MM.1S (cell line): ENCODE data around the gene ANTXR1.

Source experiments
- DNase-seq: peaks from one replicate; pipeline ENCODE4 v3.0.0-alpha.2; 2015
- H2AFZ ChIP-seq: fragments of 300-600 bp; sonication (generic); 2 replicates; pipeline ENCODE4 v1.6.0; 2016; ENCODE audit warnings: antibody characterized with exemption, low read length
- H3F3A ChIP-seq: fragments of 300-600 bp; sonication (generic); 2 replicates; pipeline ENCODE4 v1.6.1; 2016; ENCODE audit warnings: mild to moderate bottlenecking, antibody characterized with exemption, low read length, moderate library complexity, mixed read lengths; ENCODE audit not compliant: insufficient read depth
- H3K27ac ChIP-seq: fragments of 300-600 bp; sonication (generic); 2 replicates; pipeline ENCODE4 v1.5.1; 2016; ENCODE audit warnings: mild to moderate bottlenecking, low read length
- H3K27me3 ChIP-seq: fragments of 300-600 bp; sonication (generic); replicated peaks from 2 replicates; pipeline ENCODE4 v1.6.0; 2016; ENCODE audit warnings: low read length; ENCODE audit not compliant: insufficient read depth
- H3K36me3 ChIP-seq: fragments of 300-600 bp; sonication (generic); replicated peaks from 2 replicates; pipeline ENCODE4 v1.6.1; 2016; ENCODE audit warnings: mild to moderate bottlenecking, low read length, mixed read lengths; ENCODE audit not compliant: insufficient read depth
- H3K4me1 ChIP-seq: fragments of 300-600 bp; sonication (generic); 2 replicates; pipeline ENCODE4 v1.6.1; 2016; ENCODE audit warnings: low read length, mixed read lengths
- H3K4me2 ChIP-seq: fragments of 300-600 bp; sonication (generic); 2 replicates; pipeline ENCODE4 v1.6.0; 2016; ENCODE audit warnings: low read depth, low read length
- H3K4me3 ChIP-seq: fragments of 300-600 bp; sonication (generic); 2 replicates; pipeline ENCODE4 v1.5.1; 2016; ENCODE audit warnings: low read length, mixed read lengths
- H3K79me2 ChIP-seq: fragments of 300-600 bp; sonication (generic); 2 replicates; pipeline ENCODE4 v1.6.1; 2016; ENCODE audit warnings: mixed run types, low read length, mixed read lengths
- H3K9ac ChIP-seq: fragments of 300-600 bp; sonication (generic); 2 replicates; pipeline ENCODE4 v1.6.1; 2016; ENCODE audit warnings: low read length, mixed read lengths
- H3K9me2 ChIP-seq: fragments of 300-600 bp; sonication (generic); replicated peaks from 2 replicates; pipeline ENCODE4 v1.6.1; 2016; ENCODE audit warnings: mild to moderate bottlenecking, low read length, mixed read lengths; ENCODE audit not compliant: insufficient read depth
- H3K9me3 ChIP-seq: fragments of 300-600 bp; sonication (generic); replicated peaks from 2 replicates; pipeline ENCODE4 v1.6.1; 2016; ENCODE audit warnings: mild to moderate bottlenecking, low read length, mixed read lengths; ENCODE audit not compliant: insufficient read depth
- H4K20me1 ChIP-seq: fragments of 300-600 bp; sonication (generic); 2 replicates; pipeline ENCODE4 v1.6.1; 2016; ENCODE audit warnings: mild to moderate bottlenecking, low read length, moderate library complexity, mixed read lengths; ENCODE audit not compliant: insufficient read depth
- EZH2 ChIP-seq: fragments of 300-600 bp; sonication (generic); optimal IDR thresholded peaks from 2 replicates; pipeline ENCODE3; 2017; ENCODE audit warnings: low read depth, mild to moderate bottlenecking, antibody characterized with exemption, low read length, mixed read lengths
- EZH2phosphoT487 ChIP-seq: fragments of 300-600 bp; sonication (generic); IDR thresholded peaks from 2 replicates; pipeline ENCODE4 v1.6.1; 2018; ENCODE audit warnings: antibody characterized with exemption, low read length
- TF ChIP-seq, protein P1 (sequence below): fragments of 300-600 bp; sonication (generic); IDR thresholded peaks from 2 replicates; pipeline ENCODE4 v1.5.1; 2016; ENCODE audit warnings: antibody characterized with exemption, low read length, mixed read lengths

The ANTXR1 gene

DNA sequence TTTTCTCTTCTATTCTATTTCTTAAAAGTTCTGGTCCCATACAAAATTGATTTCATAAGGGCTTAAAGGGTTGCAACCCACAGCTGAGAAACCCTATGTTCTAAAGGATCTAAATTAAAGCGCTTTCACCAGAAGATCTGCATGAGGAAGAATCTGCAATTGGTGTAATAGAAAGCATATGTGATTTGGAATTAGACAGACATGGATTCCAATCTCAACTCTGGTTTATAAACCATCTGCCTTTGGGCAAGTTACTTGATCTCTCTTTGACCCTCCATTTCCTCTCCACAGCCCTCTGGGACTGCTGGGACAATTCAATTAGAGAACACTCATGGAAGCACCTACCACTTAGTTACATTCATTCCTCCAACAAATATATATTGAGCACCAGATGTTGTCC is 178.7 kb downstream of the ANTXR1 start:
- no peak overlapping the region for H2AFZ ChIP-seq
- TF ChIP-seq, protein P1, sequence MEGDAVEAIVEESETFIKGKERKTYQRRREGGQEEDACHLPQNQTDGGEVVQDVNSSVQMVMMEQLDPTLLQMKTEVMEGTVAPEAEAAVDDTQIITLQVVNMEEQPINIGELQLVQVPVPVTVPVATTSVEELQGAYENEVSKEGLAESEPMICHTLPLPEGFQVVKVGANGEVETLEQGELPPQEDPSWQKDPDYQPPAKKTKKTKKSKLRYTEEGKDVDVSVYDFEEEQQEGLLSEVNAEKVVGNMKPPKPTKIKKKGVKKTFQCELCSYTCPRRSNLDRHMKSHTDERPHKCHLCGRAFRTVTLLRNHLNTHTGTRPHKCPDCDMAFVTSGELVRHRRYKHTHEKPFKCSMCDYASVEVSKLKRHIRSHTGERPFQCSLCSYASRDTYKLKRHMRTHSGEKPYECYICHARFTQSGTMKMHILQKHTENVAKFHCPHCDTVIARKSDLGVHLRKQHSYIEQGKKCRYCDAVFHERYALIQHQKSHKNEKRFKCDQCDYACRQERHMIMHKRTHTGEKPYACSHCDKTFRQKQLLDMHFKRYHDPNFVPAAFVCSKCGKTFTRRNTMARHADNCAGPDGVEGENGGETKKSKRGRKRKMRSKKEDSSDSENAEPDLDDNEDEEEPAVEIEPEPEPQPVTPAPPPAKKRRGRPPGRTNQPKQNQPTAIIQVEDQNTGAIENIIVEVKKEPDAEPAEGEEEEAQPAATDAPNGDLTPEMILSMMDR, result no peak
- TF ChIP-seq EZH2, result no peak
- TF ChIP-seq EZH2phosphoT487, result no peak
- no peaks in the 10 kb centered on the region for H3K36me3 ChIP-seq
- H3K79me2 ChIP-seq, result no peaks in the 10 kb centered on the region
- no peaks in the 10 kb centered on the region for H3F3A ChIP-seq
- H3K27ac ChIP-seq, result no peak overlapping the region
- H3K9ac ChIP-seq, result no peak overlapping the region
- H3K4me3 ChIP-seq, result no peak overlapping the region
- H3K4me2 ChIP-seq, result no peak overlapping the region
- H3K9me3 ChIP-seq, result no peaks in the 10 kb centered on the region
- H4K20me1 ChIP-seq, result no peaks in the 10 kb centered on the region
- no peaks in the 10 kb centered on the region for H3K27me3 ChIP-seq
- no peak for DNase-seq
- no peaks in the 10 kb centered on the region for H3K9me2 ChIP-seq
- H3K4me1 ChIP-seq, result no peaks in the 10 kb centered on the region

DNA sequence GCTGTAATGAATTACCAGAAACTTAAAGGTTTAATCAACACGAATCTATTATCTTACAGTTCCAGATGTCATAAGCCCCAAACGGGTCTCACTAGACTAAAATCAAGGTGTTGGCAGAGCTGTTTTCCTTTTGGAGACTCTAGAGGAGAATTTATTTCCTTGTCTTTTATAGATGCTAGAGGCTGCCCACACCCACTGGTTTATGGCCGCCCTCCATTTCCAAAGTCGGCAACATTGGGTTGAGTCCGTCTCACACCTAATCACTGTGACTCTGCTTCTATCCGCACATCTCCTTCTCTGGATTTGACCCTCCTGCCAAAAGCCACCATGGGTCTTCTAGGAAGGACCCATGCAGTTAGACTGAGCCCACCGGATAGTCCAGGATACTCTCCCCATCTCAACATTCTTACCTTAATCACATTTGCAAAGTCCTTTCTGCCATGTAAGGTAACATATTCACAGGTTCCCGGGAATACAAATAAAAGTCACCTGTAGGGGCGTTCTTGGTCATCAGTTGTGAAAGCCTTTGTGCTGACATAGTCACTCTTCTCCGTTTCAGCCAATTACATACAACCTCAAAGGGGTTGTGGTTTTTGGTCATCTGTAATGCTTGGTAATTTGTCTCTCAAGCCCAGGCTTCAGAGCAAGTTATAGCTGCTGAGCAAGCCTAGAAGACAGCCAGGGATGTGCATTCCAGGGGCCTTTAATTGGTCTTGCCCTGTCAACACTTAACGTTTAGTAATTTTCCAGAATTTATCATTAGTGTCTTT is 179.4 kb downstream of the ANTXR1 start:
- no peaks in the 10 kb centered on the region for H3K4me1 ChIP-seq
- no peaks in the 10 kb centered on the region for H3K36me3 ChIP-seq
- H2AFZ ChIP-seq, result no peak overlapping the region
- H4K20me1 ChIP-seq, result no peaks in the 10 kb centered on the region
- no peak overlapping the region for H3K4me3 ChIP-seq
- H3K79me2 ChIP-seq, result no peaks in the 10 kb centered on the region
- H3K27me3 ChIP-seq, result no peaks in the 10 kb centered on the region
- H3F3A ChIP-seq, result no peaks in the 10 kb centered on the region
- DNase-seq, result no peak
- H3K9ac ChIP-seq, result no peak overlapping the region
- no peaks in the 10 kb centered on the region for H3K9me3 ChIP-seq
- H3K4me2 ChIP-seq, result no peak overlapping the region
- no peak overlapping the region for H3K27ac ChIP-seq
- no peaks in the 10 kb centered on the region for H3K9me2 ChIP-seq
- TF ChIP-seq EZH2 (no peak), EZH2phosphoT487 (no peak)
- TF ChIP-seq, protein P1, result no peak

DNA sequence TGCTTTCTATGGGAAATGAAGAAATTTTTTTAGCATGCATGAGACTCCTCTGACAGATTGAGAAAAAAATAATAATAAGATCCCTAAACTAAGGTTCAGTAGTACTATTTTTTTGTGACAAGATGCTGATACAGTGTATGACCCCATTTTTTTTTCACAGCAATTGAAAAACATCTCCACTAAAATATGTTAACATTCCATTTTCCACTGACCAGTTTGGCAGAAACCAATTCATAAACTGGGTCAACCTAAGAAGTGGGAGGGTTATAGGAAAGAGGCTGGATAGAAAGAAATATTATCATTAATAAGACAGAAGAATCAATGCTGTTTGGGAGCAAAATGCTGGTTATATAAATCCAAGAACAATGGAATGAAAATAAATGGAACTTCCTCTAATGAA is 182.7 kb downstream of the ANTXR1 start:
- Histone ChIP-seq H3K9me2 (no peaks in the 10 kb centered on the region), H3K27ac (no peak overlapping the region)

More for the DNA sequence above, 182.7 kb downstream of the ANTXR1 start:
- Histone ChIP-seq H3K9ac (no peak overlapping the region), H3K36me3 (no peaks in the 10 kb centered on the region), H3F3A (no peaks in the 10 kb centered on the region), H3K9me3 (no peaks in the 10 kb centered on the region), H3K27me3 (no peaks in the 10 kb centered on the region), H3K4me2 (no peak overlapping the region), H4K20me1 (no peaks in the 10 kb centered on the region), H3K4me3 (no peak overlapping the region), H3K4me1 (no peaks in the 10 kb centered on the region), H2AFZ (no peak overlapping the region), H3K79me2 (no peaks in the 10 kb centered on the region)
- TF ChIP-seq, protein P1, result no peak
- no peak for TF ChIP-seq EZH2
- TF ChIP-seq EZH2phosphoT487, result no peak
- no peak for DNase-seq
